Urothelium cell line (cell line): ENCODE results near the gene C4BPB.

Experiments
- DNase-seq: peaks from one replicate; pipeline ENCODE4 v3.0.0; 2011; ENCODE audit warnings: low spot score, mixed read lengths
- FAIRE-seq: peaks from 2 replicates; lab custom pipeline; 2011; peaks lifted over from hg19 to GRCh38; lab: Jason Lieb, UNC

Gene C4BPB

DNA sequence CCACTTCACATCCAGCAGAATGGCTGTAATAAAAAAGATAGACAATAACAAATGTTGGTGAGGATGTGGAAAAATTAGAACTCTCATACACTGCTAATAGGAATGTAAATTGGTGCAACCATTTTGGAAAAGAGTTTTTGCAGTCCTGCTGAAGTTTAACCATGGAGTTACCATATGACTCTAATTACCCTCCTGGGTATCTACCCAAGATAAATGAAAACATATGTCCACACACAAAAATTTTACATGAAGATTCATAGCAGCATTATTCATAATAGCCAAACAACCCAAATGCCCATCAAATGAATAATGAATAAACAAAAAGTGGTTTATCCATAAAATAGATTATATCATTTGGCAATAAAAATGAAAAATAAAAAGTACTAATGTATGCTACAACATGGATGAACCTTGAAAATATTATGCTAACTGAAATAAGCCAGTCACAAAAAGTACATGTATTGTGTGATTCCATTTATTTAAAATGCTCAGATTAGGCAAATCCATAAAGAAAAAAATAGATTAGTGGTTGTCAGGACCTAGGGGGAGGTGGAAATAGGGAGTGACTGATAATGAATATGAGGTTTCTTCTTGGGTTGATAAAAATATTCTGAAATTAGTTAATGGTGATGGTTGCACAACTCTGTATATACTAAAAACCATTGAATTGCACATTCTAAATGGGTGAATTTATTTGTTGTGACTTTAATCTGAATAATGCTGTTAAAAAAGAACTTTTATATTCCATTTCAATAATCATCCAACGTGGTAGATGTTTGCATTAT lies 41.8 kb downstream of the C4BPB start:
- DNase-seq: no peak
- FAIRE-seq: no peak

DNA sequence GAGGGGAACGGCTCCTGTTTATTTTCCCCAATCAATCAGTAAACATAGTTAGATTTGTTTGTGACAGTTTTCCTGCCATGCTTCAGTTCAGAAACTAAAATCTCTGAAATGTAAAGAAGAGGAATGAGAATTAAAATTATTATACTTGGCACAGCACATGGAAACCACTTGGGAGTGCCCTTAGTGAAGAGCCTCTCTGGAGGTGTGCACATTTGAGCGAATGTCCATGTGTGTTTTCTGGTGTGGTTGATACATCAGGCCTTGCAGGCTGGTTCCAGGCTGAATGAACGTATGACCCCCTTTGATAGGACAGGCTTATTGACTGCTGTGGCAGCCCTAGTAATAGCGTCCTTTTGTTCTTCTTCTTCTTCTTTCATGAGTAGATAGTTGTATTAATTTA lies 42.5 kb downstream of the C4BPB start:
- no peak for DNase-seq
- no peak for FAIRE-seq

DNA sequence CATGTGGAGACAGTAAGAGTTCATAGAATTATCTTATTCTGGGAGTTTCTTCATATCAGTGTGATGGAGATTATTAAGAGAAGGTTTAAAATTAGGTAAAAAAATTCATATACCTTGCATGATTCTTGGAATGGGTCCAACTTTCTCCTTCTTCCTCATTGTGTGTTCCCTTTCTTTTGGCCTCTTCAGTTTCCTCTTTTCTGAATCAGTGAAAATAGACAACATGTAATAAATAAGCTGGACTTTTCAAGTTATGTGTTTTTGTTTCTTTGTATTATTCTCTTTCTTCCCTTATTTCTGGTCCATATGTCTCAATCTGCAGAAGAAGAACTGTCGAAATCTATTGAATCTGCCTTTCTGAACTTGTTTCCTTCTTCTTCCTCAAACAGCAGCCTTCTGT lies 45.9 kb downstream of the C4BPB start:
- FAIRE-seq: no peak

GRCh38 chr1:207139616-207140015 lies 51.0 kb downstream of the C4BPB start:
- DNase-seq: no peak
- no peak for FAIRE-seq

More for the DNA sequence above, 45.9 kb downstream of the C4BPB start:
- DNase-seq: no peak

DNA sequence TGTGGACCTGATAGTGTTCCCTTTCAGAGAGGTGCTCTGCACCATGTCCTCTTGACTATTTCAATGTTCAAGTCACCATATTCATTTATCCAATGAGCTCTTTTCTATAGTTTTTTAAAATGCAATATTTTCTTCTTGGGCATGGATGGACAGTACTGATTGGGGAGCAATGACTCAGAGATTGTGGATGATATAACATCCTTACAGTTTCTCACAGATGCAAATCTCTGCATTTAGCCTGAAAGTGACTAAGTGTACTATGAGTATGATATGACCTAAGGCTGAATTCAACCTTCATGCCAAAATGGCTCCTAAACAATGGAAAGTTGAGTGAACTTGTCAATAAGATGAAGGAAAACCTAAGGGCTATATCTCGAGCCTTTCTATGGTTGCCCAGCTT lies 51.9 kb downstream of the C4BPB start:
- FAIRE-seq (no peak), DNase-seq (no peak)

DNA sequence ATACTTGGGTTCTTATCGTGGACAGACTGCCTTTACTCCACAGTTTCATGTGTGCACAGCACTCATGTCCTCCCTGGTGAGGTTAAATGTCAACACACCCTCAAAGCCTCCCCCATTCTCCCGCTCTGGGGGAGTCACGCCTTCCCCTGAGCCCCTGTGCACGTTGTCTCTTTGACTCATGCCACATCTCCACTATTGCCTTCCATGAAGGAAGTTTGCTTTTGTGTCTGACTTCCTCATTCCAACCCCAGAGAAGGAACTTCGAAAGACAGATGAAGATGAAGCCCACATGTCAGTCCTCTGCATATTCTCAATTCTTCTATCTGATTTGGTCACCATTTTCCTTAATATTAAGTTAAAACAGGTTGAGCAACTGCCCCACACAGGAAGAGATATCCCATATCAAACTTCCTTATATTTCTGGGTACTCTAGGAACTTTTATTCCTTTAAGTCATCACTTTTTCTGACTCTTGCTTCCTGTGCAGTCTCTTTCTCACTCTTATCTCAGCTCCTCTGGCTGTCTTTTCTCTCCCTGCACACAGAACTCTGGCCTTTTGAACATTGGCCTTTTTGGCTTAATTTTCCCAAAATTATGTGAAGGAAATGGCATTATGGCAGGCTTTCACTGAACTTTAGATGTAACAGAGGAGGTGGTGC lies 56.9 kb downstream of the C4BPB start:
- no peak for FAIRE-seq
- DNase-seq: no peak
